Mesenteric fat pad (tissue), 1 donor: Measurements from ENCODE around the gene MYOF. TPM values are rescaled to one million over a fixed set of nuclear protein-coding genes. Genes with fewer than 3 reads are reported as not detected.
"Not testable (repeated sequence)": the region's sequence is repeated elsewhere in the genome, so short reads cannot be mapped to it uniquely, and the experiment has no call there.

ENCODE experiments used
- DNase-seq: peaks from one replicate; pipeline ENCODE4 v3.0.0-alpha.2; 2020; ENCODE audit warnings: low spot score
- total RNA-seq: library from RNA; stranded (reverse); fragmentation: NEBNext Ultra II Directional; extraction: Animal tissue kit (Norgen Biotek cat#: 25700); gene quantifications from one replicate; pipeline ENCODE4 v1.2.1, GENCODE V29; 2021
- donor health status: DM: yes; HTN: yes; CAD: no.

Gene MYOF
- total RNA-seq, 1 donor from 2014 or later: 87.8 TPM

DNA sequence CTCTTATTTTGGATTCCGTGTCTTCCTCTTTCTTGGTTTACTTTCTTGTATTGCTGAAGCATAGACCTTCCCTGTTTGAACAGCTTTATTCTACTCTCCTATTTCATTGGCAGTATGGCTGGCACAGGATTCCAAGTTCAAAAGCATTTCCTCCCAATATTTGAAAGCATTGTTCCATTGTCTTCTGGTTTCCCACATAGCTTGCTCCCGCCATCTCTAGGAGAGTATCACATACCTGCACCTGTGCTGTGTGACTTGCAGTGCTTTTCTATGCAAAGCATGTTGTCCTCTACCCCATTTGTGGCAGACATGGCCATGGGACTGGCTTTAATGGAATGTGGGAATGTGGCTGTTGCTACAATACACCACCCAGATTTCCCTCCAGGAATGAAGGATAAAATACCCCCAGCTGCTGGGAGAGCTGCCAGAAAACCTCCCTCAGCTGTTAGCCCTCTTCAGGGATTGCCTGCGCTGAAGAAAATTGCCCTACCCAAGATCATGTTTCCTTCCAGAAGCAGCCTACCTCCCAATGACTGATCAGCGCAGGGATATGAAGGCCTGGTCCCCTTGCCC lies 6.9 kb upstream of the MYOF start:
- DNase-seq: no peak

DNA sequence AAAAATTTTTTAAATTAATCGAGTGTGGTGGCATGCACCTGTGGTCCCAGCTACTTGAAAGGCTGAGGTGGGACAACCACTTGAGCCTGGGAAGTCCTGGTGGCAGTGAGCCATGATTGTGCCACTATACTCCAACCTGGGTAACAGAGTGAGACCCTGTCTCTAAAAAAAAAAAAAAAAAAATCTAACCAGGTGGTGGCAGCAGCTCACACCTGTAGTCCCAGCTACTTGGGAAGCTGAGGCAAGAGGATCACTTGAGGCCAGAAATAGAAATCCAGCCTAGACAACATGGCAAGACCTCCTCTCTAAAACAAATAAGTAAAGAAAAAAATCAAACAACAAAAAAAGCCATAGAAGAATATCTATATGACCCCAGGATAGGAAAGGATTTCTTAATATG lies 3.6 kb upstream of the MYOF start:
- no peak for DNase-seq

DNA sequence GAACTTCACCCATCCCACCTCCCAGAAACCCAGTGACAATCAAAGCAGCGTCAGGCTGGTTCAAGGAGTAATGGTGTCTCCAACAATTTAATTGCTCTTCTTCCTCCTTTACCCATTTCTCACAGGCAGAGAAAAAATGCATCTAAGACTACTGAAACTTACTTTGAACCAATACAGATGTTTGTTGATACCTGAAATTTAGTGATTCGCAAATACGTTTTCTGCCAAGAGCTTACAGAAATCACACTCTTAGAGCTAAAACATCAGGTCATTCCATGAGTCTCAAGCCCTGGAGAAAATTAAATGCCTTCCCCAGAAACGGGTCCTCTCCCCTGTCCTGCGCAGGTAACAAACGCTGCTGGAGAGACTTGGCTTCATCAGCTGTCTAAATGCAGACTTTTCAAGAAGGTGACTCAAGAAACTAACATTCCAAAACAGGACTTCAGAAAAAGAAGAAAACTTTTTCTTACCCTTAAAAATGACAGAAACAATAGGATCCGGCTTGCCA lies 443 bp downstream of the MYOF start:
- DNase-seq: no peak

DNA sequence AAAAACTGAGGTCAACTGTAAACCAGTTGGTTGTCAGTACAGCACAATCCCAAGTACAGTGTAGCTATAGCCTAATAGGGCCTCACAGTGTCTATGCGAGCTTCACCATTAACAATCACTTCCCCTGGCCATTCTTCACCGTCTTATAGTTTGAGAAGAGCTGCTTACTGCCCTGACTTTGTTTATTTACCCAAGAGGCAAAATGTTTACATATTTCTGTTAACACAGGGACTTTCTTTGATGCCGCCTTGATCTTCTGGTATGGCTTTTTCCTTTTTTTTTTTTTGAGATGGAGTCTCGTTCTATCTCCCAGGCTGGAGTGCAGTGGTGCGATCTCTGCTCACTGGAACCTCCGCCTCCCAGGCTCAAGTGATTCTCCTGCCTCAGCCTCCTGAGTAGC lies 3.3 kb downstream of the MYOF start:
- no peak for DNase-seq

DNA sequence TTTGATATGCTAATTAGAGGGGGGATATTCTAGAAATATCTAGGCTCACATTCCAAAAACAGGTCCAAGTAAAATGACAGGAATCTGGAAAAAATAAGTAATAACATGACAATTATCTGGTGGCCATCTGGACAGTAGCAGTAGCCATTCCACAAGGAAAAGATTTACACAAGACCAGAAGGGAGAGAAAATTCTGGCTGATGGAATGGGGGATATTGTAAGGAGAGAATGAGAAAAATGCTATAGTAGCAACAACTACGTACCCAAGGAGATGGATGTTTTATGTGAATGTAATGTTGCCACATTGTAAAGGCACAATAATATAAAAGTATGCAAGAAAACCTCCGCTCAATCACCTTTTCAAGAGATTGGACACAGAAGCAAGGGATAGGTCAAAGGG lies 5.4 kb downstream of the MYOF start:
- no peak for DNase-seq

- DNase-seq: no peak
Measured at GRCh38 chr10:93475871-93476270, 6.3 kb downstream of the MYOF start.

GRCh38 chr10:93475227-93475626 lies 6.9 kb downstream of the MYOF start:
- DNase-seq: no peak

DNA sequence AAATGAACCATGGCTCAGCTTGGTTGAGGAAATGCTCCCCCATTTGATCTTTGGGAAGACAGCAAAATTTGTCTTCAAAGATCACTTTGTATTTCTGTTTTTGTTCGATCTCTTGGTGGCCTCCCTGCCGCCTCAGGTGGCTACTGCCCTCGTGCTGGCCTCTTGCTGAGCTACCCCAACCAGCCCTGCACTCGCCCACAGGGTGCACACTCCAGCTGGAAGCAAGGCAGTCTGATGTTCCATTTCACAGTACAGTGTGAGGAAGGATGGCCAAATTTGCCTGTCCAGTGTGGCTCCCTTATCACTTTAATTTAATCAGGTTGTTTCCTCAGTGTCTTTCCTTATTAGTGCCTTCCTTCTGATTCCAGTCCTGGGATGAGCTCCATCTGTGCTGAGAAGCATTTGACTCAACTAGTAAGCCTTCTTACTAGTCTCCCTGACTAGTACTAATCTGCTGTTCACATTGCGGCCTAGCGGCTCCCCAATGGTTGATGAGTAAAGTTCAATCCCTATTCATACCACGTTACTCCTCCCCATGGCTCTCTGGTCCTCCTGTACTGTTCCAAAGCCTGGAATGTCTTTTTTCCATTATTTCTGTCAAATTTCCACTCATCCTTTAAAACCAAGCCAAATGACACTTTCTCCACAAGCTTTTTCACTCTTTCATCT lies 8.2 kb downstream of the MYOF start:
- DNase-seq: no peak

GRCh38 chr10:93473161-93473560 lies 9.0 kb downstream of the MYOF start:
- DNase-seq: no peak

DNA sequence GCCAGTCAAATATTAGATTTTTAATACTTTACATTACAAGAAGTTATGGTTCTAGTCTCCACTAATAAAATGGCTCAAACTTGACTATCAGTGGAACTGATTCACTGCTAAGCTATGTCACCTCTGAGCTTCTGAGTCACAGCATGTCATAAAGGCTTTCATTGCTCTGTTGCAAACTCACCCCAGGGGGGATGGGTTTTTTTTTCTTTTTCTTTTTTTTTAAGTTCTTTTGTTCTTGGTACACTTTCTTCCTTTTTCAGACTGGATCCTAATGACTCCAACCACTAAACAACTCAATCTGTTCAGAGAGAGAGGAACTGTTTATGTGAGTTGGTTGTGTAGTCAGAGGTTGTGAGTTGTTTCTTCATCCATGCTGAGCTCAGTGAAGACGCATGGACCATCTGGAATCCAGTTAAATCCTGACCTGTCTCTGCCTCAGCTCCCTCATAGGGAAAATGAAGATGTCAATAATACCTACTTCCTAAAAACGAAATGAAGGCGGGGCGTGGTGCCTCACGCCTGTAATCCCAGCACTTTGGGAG lies 11.0 kb downstream of the MYOF start:
- DNase-seq: no peak

- no peak for DNase-seq
Measured at GRCh38 chr10:93469454-93469853, 12.7 kb downstream of the MYOF start.

DNA sequence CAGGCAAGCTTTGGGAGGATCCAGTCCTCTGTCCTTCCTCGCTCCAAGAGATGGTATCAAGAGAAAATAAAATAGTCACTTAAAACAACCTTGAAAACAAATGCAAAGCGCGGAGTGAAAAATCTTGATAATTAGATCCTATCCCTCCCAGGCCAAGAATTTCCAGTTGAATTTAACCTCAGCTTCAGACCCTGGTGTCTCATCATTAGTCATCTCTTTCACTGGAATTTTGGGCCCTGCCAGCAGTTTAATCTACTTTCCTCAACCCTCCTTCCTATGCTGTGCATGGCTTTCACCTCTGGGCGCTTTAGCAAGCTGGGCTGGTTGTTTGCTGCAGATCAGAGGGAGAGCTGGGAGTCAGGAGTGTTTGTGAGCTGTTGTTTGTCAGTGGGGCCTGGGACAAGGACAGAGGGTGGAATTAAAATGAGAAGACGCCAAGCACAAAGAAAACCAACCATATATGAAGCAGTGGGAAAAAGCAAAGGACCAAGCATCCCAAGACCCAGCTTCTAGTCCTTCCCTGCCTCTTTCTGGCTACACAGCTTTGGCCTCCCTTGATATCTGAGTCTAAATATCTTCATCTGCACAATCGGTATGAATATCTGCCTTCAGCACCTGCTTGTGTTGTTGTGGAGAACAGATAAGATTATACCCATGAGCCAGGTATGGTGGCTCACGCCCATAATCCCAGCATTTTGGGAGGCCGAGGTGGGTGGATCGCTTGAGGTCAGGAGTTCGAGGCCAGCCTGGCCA lies 13.5 kb downstream of the MYOF start:
- no peak for DNase-seq

- DNase-seq: not testable (repeated sequence)
Measured at GRCh38 chr10:93467635-93468034, 14.5 kb downstream of the MYOF start.

GRCh38 chr10:93465806-93466675 lies 16.1 kb downstream of the MYOF start:
- peak; percentile 94 for DNase-seq

DNA sequence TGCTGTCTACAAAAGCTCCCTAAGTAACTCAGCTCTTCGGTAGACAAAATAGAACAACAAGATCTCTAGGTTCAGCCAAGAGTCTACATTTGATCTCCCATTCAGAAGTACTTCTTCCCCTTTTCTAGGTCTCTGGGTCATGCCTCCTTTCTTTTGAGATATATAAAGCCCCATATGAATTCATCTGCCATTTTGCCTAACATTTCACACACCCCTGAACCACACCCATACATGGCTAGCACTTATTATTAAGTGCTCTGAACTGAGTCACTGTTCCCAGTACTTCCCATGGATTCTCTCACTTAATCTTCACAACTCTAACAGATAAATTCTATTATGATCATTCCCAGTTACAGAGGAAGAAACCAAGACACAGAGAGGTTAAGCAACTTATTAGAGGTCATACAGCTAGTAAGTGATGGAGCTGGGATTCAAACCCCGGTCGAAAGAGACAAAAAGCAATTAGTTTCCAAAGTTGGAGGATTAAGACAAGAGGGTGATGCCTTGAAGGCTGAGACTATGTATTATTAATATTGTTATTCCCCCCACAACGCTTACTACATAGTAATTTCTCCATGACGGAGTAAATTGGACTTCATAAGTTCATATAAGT lies 17.3 kb downstream of the MYOF start:
- DNase-seq: no peak

DNA sequence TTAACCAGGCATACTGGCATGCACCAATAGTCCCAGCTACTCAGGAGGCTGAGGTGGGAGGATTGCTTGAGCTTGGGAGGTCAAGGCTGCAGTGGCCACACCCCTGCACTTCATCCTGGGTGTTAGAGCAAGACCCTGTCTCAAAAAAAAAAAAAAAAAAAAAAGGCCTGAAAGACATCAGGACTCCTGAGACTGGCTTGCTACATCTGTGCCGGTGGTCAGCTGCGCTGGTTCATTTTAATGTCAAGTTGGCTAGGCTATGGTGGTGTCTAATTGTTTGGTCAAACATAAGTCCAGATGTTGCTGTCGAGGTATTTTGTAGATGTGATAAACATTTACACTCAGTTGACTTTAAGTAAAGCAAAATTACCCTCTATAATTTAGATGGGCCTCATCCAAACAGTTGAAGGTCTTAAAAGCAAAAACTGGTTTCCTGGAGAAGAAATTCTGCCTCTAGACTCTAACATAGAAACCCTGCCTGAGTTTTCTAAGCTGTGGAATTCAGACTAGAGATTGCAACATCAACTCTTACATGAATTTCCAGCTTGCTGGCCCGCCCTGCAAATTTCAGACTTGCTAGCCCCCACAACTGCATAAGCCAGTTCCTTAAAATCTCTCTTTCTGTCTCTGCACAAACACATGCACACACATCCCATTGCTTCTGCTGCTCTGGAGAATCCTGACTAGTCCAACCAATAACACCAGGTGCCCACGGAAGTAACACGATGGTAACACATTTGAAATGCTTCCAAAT lies 18.2 kb downstream of the MYOF start:
- no peak for DNase-seq

GRCh38 chr10:93462881-93463280 lies 19.3 kb downstream of the MYOF start:
- DNase-seq: no peak

DNA sequence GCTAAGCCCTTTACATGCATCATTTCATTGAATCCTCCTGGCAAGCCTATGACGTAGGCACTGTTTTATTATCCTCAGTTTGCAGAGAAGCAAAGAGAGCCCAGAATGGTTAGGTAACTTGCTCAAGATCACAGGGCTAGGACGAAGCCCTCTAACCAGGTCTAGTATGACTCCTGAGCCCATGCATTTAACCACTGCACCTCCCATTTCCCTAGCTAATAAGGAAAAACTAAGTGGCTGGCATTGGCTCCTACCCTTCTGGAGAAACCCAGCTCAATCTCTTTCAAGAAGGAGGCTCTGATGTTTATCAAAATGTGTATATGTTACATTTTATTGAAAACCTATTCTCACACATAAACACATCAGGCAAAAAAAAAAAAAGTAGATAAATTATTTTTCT lies 19.8 kb downstream of the MYOF start:
- DNase-seq: no peak

DNA sequence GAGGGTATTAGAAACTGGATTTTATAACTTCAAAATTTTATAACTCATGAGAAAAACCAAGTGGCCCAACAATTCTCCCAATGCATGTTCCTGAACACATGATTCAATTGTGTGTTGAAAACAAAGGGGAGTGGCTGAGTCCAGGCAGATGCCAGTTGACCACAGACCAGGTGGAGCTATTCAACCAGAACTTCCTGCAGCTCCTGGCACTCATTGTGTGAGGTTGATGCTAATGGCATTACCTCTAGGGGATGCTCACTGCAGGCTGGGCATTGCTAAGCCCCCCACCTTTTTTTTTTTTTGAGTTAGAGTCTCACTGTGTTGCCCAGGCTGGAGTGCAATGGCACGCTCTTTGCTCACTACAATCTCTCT lies 20.3 kb downstream of the MYOF start:
- DNase-seq: no peak
